SW 1271 (cell line): ENCODE measurements around the gene PCDHGB1.
"Not testable (repeated sequence)": the region's sequence is repeated elsewhere in the genome, so short reads cannot be mapped to it uniquely, and the experiment has no call there.

Source experiments
- DNase-seq, 2 experiments: peaks; one replicate each; lab custom pipeline; 2025; lab: John Stamatoyannopoulos, UW

The PCDHGB1 gene

GRCh38 chr5:141346017-141346416, 3.9 kb upstream of the PCDHGB1 start:
- DNase-seq, result not testable (repeated sequence)

DNA sequence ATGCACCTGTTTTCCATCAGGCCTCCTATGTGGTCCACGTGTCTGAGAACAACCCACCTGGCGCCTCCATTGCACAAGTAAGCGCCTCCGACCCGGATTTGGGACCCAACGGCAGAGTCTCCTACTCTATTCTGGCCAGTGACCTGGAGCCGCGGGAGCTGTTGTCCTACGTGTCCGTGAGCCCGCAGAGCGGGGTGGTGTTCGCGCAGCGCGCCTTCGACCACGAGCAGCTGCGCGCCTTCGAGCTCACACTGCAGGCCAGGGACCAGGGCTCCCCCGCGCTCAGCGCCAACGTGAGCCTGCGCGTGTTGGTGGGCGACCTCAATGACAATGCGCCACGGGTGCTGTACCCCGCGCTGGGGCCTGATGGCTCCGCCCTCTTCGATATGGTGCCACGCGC, 1.7 kb downstream of the PCDHGB1 start:
- DNase-seq, result no peak

DNA sequence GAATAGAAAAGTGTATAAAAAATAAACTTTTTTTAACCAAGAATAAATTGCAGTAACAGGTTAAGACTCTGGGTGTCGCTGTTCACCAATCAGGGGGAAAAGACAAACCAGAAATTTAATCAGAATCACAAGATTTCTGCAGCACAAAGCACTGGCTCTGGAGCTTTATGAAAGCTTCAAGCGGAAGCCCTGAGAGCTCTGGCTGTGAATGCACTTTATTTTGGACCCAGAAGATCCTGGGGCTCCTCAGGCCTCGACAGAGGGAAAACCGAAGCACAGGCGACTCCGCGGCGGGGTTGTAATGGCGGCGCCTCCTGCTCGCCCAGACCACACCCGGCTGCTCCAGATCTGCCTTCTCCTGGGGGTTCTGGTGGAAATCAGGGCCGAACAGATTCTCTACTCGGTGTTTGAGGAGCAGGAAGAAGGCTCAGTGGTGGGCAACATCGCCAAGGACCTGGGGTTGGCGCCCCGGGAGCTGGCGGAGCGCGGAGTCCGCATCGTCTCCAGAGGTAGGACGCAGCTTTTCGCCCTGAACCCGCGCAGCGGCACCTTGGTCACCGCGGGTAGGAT, 5.1 kb downstream of the PCDHGB1 start, which contains the start of gene PCDHGA4:
Gene PCDHGA4 (plus strand): TSS at position 122 of the 570 bp plus-strand sequence. CDS start 87 bp downstream, at position 209.
- peak in 1 of 2 experiments; percentile 13 for DNase-seq

GRCh38 chr5:141355641-141356040, 5.7 kb downstream of the PCDHGB1 start:
- DNase-seq, result no peak

GRCh38 chr5:141356133-141356532, 6.2 kb downstream of the PCDHGB1 start:
- no peak for DNase-seq

- no peak for DNase-seq
These were observed 7.1 kb downstream of the PCDHGB1 start for GRCh38 chr5:141356950-141357349.

DNA sequence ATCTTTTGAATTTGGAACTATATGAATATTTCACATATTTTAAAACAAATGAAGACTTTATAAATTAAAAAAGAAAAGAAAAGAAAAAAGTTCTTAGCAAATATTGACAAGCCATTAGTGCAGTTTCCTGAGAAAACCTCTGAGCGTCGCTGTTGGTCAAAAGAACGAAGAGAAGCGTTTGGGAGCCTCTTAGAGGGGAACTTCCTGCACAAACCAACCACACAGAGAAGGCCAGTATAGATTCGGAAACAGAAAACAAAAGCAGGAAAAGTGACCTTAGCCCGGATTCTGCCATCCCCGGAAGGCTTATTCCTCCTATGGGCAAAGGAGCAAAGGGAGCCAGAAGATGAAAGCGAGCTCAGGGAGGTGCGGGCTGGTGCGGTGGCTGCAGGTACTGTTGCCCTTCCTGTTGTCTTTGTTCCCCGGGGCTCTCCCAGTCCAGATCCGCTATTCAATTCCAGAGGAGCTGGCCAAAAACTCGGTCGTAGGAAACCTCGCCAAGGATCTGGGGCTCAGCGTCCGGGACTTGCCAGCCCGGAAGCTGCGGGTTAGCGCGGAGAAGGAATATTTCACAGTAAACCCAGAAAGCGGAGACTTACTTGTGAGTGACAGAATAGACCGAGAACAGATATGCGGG, 10.0 kb downstream of the PCDHGB1 start, which contains the start of gene PCDHGB2:
Gene PCDHGB2 (plus strand): TSS at position 205 of the 637 bp plus-strand sequence. CDS start 142 bp downstream, at position 347.
- DNase-seq, result peak in 1 of 2 experiments; percentile 35

- DNase-seq, result no peak
These were observed 10.8 kb downstream of the PCDHGB1 start for GRCh38 chr5:141360685-141361084.

DNA sequence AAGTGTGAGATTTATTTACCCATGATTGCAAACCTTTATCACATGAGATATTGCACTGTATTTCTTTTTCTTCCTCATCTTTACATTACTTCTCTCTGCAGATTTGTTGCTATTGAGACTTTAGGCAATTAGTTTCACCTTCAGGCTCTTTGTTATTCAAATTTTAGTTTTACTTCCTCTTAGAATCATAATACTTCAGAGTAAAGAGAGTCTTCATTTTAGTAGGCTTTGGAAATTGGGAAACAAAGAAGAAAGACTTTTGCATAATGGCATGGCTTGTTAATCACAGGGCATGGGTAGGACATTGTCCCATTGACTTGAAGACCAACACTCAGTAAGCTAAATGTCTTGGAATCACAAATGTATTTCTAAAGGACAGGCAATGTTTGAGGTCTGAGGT, 12.8 kb downstream of the PCDHGB1 start:
- DNase-seq, result no peak

GRCh38 chr5:141363952-141364660, 14.2 kb downstream of the PCDHGB1 start, which contains the start of gene PCDHGA5:
Gene PCDHGA5, plus strand, starts transcription at chr5:141364162. Its CDS starts 169 bp downstream, at chr5:141364331.
- DNase-seq, result no peak

DNA sequence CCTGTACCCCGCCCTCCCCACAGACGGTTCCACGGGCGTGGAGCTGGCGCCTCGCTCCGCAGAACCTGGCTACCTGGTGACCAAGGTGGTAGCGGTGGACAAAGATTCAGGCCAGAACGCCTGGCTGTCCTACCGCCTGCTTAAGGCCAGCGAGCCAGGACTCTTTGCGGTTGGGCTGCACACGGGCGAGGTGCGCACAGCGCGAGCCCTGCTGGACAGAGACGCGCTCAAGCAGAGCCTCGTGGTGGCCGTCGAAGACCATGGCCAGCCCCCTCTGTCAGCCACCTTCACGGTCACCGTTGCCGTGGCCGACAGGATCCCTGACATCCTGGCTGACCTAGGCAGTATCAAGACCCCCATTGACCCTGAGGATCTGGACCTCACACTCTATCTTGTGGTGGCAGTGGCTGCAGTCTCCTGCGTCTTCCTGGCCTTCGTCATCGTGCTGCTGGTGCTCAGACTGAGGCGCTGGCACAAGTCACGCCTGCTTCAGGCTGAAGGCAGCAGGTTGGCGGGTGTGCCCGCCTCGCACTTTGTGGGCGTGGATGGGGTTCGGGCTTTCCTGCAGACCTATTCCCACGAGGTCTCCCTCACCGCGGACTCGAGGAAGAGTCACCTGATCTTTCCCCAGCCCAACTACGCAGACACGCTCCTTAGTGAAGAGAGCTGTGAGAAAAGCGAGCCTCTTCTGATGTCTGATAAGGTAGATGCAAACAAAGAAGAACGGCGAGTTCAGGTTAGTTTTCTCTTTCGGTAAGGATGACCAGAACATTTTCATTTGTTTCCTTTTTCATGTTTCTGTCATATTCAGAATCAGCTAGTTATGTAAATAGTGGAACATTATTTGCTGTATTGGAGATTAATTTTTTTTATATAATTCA, 16.4 kb downstream of the PCDHGB1 start:
- no peak for DNase-seq

DNA sequence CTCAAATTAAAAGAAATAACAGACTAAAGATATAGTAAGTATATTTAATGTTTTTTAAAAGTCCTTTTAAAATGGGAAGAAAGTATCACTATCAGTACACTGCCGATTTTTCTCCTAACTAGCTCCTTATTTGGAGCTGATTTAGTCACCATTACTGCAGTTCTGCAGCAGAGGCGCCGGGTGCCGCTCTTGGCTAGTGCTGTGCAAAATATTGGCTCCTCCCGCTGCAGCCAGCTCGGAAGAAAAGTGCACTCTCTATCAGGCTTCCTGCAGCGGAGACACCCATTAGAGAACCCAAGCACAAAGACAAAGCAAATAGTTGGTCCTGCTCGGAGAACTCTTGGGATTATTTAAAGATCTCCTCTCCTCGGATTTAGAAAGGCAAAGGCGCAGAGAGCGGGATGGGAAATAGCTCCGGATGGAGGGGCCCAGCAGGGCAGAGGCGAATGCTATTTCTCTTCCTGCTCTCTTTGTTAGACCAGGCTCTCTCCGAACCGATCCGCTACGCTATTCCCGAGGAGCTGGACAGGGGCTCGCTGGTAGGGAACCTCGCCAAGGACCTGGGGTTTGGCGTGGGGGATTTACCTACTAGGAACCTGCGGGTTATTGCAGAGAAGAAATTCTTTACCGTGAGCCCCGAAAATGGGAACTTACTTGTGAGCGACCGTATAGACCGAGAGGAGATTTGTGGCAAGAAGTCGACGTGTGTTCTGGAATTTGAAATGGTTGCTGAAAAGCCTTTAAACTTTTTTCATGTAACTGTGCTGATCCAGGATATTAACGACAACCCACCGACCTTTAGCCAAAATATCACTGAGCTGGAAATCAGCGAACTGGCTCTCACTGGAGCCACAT, 20.3 kb downstream of the PCDHGB1 start, which contains the start of gene PCDHGB3:
Gene PCDHGB3 (plus strand): TSS at position 249 of the 855 bp plus-strand sequence. CDS start 153 bp downstream, at position 402.
- DNase-seq, result no peak

- DNase-seq, result no peak
These were observed 21.9 kb downstream of the PCDHGB1 start for GRCh38 chr5:141371572-141372475.

DNA sequence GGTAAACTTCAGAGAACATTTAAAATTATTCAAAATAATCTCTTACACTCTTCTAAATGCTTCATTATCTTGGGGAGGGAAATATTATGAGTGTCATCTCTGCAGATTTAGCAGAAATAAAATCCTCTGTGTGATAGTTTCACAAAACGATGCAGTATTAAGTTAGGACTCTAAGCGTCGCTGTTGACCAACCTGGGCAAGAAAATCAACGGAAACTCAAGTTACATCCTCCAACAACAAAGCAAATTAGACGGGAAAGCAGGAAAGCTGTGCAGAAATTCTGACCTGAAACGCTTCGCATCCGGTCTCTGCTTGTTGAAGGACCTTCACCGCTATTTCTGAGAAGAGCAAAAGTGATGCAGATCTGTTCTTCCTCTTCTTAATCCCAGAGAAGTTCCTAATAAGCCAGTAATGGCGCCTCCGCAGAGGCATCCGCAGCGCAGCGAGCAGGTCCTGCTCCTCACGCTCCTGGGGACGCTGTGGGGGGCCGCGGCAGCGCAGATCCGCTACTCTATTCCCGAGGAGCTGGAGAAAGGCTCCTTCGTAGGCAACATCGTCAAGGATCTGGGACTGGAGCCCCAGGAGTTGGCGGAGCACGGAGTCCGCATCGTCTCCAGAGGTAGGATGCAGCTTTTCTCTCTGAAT, 23.9 kb downstream of the PCDHGB1 start, which contains the start of gene PCDHGA6:
Gene PCDHGA6 (plus strand): TSS at position 219 of the 645 bp plus-strand sequence. CDS start 193 bp downstream, at position 412.
- DNase-seq, result no peak

- DNase-seq, result no peak
These were observed 24.7 kb downstream of the PCDHGB1 start for GRCh38 chr5:141374627-141375026.

- not testable (repeated sequence) for DNase-seq
These were observed 25.7 kb downstream of the PCDHGB1 start for GRCh38 chr5:141375444-141376155.

- DNase-seq, result no peak
These were observed 32.8 kb downstream of the PCDHGB1 start, which contains the start of gene PCDHGA7 for GRCh38 chr5:141382469-141383294. Gene PCDHGA7, plus strand, starts transcription at chr5:141382742. Its CDS starts 158 bp downstream, at chr5:141382900.
